ENCODE data around the gene CCSER1.
"Not testable (repeated sequence)": the region's sequence is repeated elsewhere in the genome, so short reads cannot be mapped to it uniquely, and the experiment has no call there.

CCSER1 gene

GRCh38 chr4:90290345-90290744 lies 163.2 kb downstream of the CCSER1 start:
- DNase-seq (ENCODE audit: low read depth, low spot score), result no peak

DNA sequence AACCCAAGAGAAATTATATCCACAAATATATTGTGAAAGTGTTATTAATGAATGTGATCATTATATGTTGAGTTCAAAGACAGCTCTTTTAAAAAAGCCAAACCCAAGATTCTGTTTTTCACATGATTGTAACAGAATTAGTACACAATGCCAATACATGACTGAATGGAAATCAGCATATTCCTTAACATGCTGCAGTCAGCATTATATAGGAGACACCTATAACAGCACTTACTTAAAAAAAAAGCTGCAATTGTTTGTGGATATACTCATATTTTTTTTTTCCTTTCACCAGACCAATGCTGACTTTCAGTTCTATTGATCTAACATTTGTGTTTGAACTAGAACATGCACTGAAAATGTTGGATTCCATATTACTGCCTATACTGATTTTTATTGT lies 165.2 kb downstream of the CCSER1 start:
- DNase-seq (ENCODE audit: low read depth, low spot score), result no peak

- DNase-seq (ENCODE audit: low read depth, low spot score), result no peak
These were observed 166.1 kb downstream of the CCSER1 start for GRCh38 chr4:90293320-90293719.

GRCh38 chr4:90299373-90299772 lies 172.2 kb downstream of the CCSER1 start:
- DNase-seq (ENCODE audit: low read depth, low spot score), result no peak

DNA sequence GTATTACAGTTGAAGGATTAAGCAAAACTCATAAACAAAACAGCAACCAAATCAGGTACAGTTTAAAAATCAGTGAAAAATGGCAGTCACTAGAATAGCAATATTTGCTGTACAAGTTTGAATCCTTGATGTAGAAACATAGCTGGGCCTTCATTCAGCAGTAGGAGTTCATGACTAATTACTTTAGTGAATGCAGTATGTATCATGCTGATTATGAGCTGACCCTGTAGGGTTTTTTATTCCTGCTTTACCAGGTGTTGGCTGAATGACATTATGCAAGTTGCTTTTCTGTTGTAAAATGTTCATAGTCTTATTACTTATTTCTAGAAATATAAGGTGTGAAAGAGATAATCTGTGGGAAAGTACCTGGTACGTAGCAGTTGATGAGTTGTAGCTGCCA lies 179.6 kb downstream of the CCSER1 start:
- DNase-seq (ENCODE audit: low read depth, low spot score), result no peak

- DNase-seq (ENCODE audit: low read depth, low spot score), result not testable (repeated sequence)
These were observed 189.9 kb downstream of the CCSER1 start for GRCh38 chr4:90317140-90317539.

- DNase-seq (ENCODE audit: low read depth, low spot score), result no peak
These were observed 190.6 kb downstream of the CCSER1 start for GRCh38 chr4:90317785-90318184.

- DNase-seq (ENCODE audit: low read depth, low spot score), result no peak
These were observed 191.0 kb downstream of the CCSER1 start for GRCh38 chr4:90318193-90318592.

DNA sequence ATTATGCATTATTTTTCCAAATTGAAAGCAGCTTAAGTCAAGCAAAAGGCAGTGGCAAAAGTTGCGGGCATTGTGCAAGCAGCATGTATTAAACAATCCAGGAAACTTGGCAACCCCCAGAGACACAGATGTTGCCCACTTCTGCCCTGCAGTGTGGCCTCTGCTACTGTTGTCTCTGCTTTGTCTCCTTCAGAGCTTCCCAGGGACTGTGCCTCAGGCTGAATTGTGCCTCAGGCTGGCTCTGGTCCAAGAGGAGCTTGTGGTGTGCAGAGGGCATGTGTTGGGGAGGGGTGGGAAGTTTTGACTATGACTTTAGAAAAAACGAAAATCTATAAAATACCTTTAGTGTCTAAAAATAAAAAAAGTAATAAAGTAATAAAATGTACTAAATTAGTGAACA lies 201.4 kb downstream of the CCSER1 start:
- DNase-seq (ENCODE audit: low read depth, low spot score), result peak; percentile 63

GRCh38 chr4:90330546-90330945 lies 203.4 kb downstream of the CCSER1 start:
- DNase-seq (ENCODE audit: low read depth, low spot score), result no peak

DNA sequence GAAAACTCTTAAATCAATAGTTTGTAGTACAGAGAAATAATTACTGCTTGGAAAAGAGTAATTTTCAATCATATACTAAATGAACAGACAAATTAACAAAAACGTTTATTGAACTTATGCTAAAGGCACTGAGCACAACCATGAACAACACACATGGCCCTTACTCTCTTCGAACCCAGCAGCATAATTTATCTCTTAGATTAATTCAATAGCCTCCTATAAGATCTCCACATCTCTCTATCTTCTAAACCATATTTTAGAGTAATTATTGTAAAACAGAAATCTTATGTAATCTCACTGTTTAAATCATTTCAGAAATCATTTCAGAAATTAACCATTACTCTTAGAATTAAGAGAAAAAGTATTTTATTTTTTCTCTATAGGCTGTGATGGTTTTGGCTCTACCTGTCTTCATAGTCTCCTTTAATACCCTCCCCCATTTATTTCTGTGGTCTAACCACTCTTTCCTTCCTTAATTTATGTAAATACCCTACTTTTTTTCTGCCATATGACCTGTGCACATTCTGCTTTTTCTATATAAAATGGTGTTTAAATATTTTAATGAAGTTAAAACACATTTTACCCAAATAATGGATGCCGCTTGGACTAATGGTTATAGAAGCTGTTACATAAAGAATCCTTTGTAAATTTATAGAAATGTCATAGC lies 218.5 kb downstream of the CCSER1 start:
- DNase-seq (ENCODE audit: low read depth, low spot score), result no peak

DNA sequence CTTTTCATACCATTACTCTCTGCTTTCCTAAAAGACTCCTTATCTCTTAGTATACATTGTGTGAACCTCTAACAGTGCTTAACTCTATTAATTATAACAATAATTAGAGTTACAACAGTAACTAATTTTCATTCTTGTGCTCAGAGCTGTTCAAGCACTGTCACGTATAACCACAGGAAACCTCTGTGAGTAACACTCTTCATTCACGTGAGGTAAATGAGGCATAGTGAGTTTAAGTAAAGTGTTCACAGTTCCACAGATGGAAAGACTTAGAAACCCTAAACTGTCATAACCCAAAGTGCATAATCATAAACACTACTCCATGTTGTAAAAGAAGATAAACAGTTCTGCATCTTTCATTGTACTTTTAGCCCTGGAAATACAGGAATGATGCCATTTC lies 222.4 kb downstream of the CCSER1 start:
- DNase-seq (ENCODE audit: low read depth, low spot score), result no peak

GRCh38 chr4:90357117-90357710 lies 230.0 kb downstream of the CCSER1 start:
- no peak for DNase-seq (ENCODE audit: low read depth, low spot score)

DNA sequence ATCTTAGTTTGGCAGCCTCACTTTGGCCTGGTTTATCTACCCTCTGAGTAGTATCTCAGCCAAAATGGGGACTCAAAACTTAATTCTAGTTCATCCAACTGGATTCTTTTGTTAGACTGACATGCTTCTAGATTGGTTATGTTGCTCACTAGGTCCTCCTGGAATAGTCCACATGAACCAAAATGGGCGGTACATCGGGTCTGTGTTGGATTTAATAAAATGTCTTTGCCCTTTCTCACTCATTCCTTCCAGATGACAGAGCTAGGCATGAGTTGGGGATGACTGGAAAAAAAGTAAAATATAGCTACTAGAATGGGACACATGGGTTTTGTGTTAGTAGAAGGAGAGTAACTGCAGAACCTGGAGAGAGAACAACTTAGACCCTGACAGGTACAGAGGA lies 247.9 kb downstream of the CCSER1 start:
- no peak for DNase-seq (ENCODE audit: low read depth, low spot score)

- no peak for DNase-seq (ENCODE audit: low read depth, low spot score)
These were observed 266.0 kb downstream of the CCSER1 start for GRCh38 chr4:90393215-90393614.

DNA sequence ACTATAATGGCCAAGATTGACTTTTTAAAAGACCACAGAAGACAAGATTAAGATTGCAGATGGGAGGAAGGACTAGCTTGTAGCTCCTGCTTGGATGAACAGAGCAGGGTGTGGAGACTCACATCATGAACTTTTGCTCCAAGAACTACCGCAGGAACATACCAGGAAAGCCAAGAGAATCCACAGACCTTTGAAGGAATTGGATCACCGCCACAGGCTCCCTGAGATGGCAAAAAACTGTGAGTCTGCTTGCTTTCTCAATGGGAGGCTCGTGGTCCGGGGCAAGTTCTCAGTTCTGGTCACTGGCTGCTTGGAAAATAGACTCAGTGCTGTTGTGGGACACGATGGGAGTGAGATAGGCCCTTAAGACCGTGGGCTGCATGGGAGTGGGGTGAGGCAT lies 276.6 kb downstream of the CCSER1 start:
- DNase-seq (ENCODE audit: low read depth, low spot score), result no peak

DNA sequence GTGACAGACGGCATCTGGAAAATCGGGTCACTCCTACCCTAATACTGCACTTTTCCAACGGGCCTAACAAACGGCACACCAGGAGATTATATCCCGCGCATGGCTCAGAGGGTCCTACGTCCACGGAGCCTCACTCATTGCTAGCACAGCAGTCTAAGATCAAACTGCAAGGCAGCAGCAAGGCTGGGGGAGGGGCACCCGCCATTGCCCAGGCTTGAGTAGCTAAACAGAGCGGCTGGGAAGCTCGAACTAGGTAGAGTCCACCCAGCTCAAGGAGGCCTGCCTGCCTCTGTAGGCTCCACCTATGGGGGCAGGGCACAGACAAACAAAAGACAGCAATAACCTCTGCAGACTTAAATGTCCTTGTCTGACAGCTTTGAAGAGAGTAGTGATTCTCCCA lies 280.7 kb downstream of the CCSER1 start:
- DNase-seq (ENCODE audit: low read depth, low spot score), result not testable (repeated sequence)

- not testable (repeated sequence) for DNase-seq (ENCODE audit: low read depth, low spot score)
These were observed 285.6 kb downstream of the CCSER1 start for GRCh38 chr4:90412786-90413185.

- no peak for DNase-seq (ENCODE audit: low read depth, low spot score)
These were observed 287.9 kb downstream of the CCSER1 start for GRCh38 chr4:90415116-90415515.

GRCh38 chr4:90419124-90419711 lies 292.0 kb downstream of the CCSER1 start:
- DNase-seq (ENCODE audit: low read depth, low spot score), result no peak

DNA sequence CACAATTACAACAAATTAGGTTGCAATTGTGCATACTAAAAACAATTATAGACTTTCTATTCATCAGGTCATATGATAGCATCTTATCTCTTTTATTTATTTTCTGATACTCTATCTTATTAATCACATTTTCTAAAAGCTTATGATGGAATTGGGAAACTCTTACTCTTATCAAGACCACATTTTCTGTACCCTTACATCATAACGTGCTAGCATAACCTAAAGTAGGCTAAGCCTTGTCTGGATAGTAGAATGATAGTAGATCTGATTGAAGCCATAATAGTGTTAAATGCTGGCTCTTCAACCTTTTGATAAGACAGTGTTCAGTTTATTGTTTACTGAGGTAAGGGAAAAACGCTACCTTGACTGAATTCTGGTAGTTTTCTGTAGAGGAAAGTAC lies 294.0 kb downstream of the CCSER1 start:
- no peak for DNase-seq (ENCODE audit: low read depth, low spot score)

GRCh38 chr4:90425893-90426292 lies 298.7 kb downstream of the CCSER1 start:
- no peak for DNase-seq (ENCODE audit: low read depth, low spot score)

DNA sequence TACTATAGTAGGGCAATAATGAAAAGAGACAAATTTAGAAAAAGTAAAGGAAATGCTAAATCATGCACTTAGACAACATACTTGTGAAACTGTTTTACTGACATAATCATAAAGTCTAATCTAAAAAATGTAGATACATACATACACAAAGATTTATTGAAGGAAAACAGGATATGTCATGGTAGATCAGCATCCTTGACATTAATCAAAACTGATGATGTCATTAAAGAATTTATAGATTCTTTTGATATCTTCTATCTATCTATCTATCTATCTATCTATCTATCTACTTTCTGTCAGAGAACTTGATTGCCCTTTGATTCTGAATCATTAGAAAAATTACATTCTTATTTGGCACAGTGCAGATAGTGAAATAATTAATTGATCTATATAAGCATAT lies 311.3 kb downstream of the CCSER1 start:
- no peak for DNase-seq (ENCODE audit: low read depth, low spot score)

Data from ELF-1 (cell line).